OCI-LY1 (cell line): ENCODE measurements around the gene FGFR2.

Source experiments
- H2AFZ ChIP-seq: fragments of 200-600 bp; sonication (generic), shearing (Covaris generic); 2 replicates; pipeline ENCODE4 v1.6.0; 2014; ENCODE audit warnings: antibody characterized with exemption, mild to moderate bottlenecking, low read length
- H3F3A ChIP-seq: fragments of 200-600 bp; sonication (generic), shearing (Covaris generic); 2 replicates; pipeline ENCODE4 v1.6.0; 2014; ENCODE audit warnings: mild to moderate bottlenecking, antibody characterized with exemption, low read length, moderate library complexity; ENCODE audit not compliant: insufficient read depth
- H3K27ac ChIP-seq: fragments of 200-600 bp; sonication (generic); 2 replicates; pipeline ENCODE4 v1.5.1; 2014; ENCODE audit warnings: low read length, mixed run types, mild to moderate bottlenecking, low read depth; ENCODE audit not compliant: poor library complexity, severe bottlenecking
- H3K27me3 ChIP-seq: fragments of 200-600 bp; sonication (generic); 2 replicates; pipeline ENCODE4 v1.6.0; 2014; ENCODE audit warnings: antibody characterized with exemption, mild to moderate bottlenecking, low read length, moderate library complexity; ENCODE audit not compliant: insufficient read depth
- H3K36me3 ChIP-seq: fragments of 200-600 bp; sonication (generic); 2 replicates; pipeline ENCODE4 v1.6.1; 2014; ENCODE audit warnings: mild to moderate bottlenecking, antibody characterized with exemption, low read length, moderate library complexity, mixed read lengths; ENCODE audit not compliant: insufficient read depth
- H3K4me1 ChIP-seq: fragments of 200-600 bp; sonication (generic); 2 replicates; pipeline ENCODE4 v1.5.1; 2014; ENCODE audit warnings: mild to moderate bottlenecking, low read length, moderate library complexity; ENCODE audit not compliant: insufficient read depth, severe bottlenecking
- H3K4me2 ChIP-seq: fragments of 200-600 bp; sonication (generic), shearing (Covaris generic); 2 replicates; pipeline ENCODE4 v1.6.1; 2014; ENCODE audit warnings: low read length
- H3K4me3 ChIP-seq: fragments of 200-600 bp; sonication (generic); 2 replicates; pipeline ENCODE4 v1.5.1; 2014; ENCODE audit warnings: low read length, low read depth, mild to moderate bottlenecking, mixed read lengths; ENCODE audit not compliant: poor library complexity, severe bottlenecking
- H3K79me2 ChIP-seq: fragments of 200-600 bp; shearing (Covaris generic); 2 replicates; pipeline ENCODE4 v1.6.1; 2016; ENCODE audit warnings: mixed run types, low read length, mixed read lengths; ENCODE audit not compliant: insufficient read depth
- H3K9ac ChIP-seq: fragments of 200-600 bp; sonication (generic), shearing (Covaris generic); 2 replicates; pipeline ENCODE4 v1.6.1; 2014; ENCODE audit warnings: mild to moderate bottlenecking, low read length, mixed read lengths
- H3K9me2 ChIP-seq: fragments of 200-600 bp; sonication (generic), shearing (Covaris generic); 2 replicates; pipeline ENCODE4 v1.6.1; 2014; ENCODE audit warnings: low read depth, mild to moderate bottlenecking, low read length, mixed read lengths
- H3K9me3 ChIP-seq: fragments of 200-600 bp; shearing (Covaris generic); 2 replicates; pipeline ENCODE4 v1.6.1; 2014; ENCODE audit warnings: low read length, mixed read lengths
- H4K20me1 ChIP-seq: fragments of 200-600 bp; sonication (generic), shearing (Covaris generic); 2 replicates; pipeline ENCODE4 v1.6.0; 2016; ENCODE audit warnings: mild to moderate bottlenecking, low read length; ENCODE audit not compliant: insufficient read depth
- EZH2 ChIP-seq: fragments of 200-600 bp; sonication (generic), shearing (Covaris generic); IDR thresholded peaks from 2 replicates; pipeline ENCODE4 v1.8.0; 2017; ENCODE audit warnings: borderline replicate concordance, mixed run types, mild to moderate bottlenecking, antibody characterized with exemption, low read length, moderate library complexity, mixed read lengths
- TF ChIP-seq, protein P1 (sequence below): fragments of 200-600 bp; sonication (generic), shearing (Covaris generic); IDR thresholded peaks from 2 replicates; pipeline ENCODE4 v1.5.1; 2017; ENCODE audit warnings: mild to moderate bottlenecking, antibody characterized with exemption, low read length, moderate library complexity, mixed read lengths

The FGFR2 gene

DNA sequence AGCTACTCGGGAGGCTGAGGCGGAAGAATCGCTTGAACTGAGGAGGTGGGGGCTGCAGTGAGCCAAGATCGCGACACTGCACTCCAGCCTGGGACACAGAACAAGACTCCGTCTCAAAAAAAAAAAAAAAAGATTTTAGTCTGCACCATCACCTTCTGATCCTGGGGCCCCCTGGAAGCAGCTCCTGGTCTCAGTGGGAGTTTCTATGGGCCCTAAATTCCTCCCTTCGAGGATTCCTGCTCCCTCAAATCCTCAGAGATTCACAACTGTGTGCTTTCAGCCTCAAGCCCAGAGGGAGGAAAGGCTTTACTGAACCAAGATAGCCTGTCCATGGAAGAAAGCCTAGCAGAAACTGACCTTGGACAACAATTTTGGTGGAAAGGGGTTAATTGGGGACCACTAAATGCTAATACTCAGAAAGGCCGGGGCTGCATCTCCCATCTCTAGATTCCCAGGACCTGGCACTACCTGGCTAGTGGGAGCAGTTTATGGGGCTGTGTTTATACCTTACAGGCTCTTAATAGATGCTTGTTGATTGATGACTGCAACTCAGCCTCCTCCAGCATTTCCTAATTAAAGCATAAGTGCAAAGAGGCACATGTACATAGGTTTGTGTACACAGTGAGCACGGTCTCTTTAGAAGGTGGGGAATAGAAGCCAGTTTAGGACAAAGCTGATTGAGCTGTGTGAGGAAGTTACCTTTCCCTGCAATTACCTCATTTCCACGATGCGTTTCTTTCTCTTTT is 9.2 kb upstream of the FGFR2 start:
- Histone ChIP-seq H2AFZ (no peak overlapping the region), H3K4me2 (no peak overlapping the region), H4K20me1 (no peaks in the 10 kb centered on the region), H3K36me3 (no peaks in the 10 kb centered on the region), H3K79me2 (no peaks in the 10 kb centered on the region), H3K27me3 (no peaks in the 10 kb centered on the region), H3K9ac (no peak overlapping the region), H3K9me3 (no peaks in the 10 kb centered on the region), H3K27ac (no peak overlapping the region), H3F3A (no peaks in the 10 kb centered on the region), H3K4me1 (no peaks in the 10 kb centered on the region), H3K9me2 (no peaks in the 10 kb centered on the region), H3K4me3 (no peak overlapping the region)
- TF ChIP-seq EZH2 = no peak
- TF ChIP-seq, protein P1, sequence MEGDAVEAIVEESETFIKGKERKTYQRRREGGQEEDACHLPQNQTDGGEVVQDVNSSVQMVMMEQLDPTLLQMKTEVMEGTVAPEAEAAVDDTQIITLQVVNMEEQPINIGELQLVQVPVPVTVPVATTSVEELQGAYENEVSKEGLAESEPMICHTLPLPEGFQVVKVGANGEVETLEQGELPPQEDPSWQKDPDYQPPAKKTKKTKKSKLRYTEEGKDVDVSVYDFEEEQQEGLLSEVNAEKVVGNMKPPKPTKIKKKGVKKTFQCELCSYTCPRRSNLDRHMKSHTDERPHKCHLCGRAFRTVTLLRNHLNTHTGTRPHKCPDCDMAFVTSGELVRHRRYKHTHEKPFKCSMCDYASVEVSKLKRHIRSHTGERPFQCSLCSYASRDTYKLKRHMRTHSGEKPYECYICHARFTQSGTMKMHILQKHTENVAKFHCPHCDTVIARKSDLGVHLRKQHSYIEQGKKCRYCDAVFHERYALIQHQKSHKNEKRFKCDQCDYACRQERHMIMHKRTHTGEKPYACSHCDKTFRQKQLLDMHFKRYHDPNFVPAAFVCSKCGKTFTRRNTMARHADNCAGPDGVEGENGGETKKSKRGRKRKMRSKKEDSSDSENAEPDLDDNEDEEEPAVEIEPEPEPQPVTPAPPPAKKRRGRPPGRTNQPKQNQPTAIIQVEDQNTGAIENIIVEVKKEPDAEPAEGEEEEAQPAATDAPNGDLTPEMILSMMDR = no peak

DNA sequence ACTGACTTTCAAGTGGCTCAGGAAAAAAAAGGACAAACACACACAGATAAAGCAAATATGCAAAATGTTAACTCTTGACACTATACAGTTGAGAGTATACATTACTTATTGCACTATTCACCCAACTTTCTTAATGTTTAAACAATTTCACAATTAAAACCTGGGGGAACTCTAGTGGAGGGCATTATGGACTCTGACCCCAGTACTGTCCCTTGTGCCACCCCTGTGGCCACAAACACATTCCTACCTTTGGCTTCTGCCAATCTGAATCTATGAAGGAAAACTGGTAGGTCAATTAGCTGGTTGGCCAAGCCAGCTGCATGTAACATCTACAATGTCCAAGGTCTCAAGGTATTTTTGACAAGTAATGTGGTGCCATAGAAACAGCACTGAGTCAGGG is 7.5 kb upstream of the FGFR2 start:
- TF ChIP-seq, protein P1 = no peak
- no peak for TF ChIP-seq EZH2
- Histone ChIP-seq H3K27ac (no peak overlapping the region), H3F3A (no peaks in the 10 kb centered on the region), H3K36me3 (no peaks in the 10 kb centered on the region), H3K27me3 (no peaks in the 10 kb centered on the region), H4K20me1 (no peaks in the 10 kb centered on the region), H3K79me2 (no peaks in the 10 kb centered on the region), H3K9me3 (no peaks in the 10 kb centered on the region), H3K4me3 (no peak overlapping the region), H3K9ac (no peak overlapping the region), H3K4me1 (no peaks in the 10 kb centered on the region), H3K4me2 (no peak overlapping the region), H2AFZ (no peak overlapping the region), H3K9me2 (no peaks in the 10 kb centered on the region)

GRCh38 chr10:121601458-121601857 is 3.2 kb upstream of the FGFR2 start:
- Histone ChIP-seq H3K9me3 (no peaks in the 10 kb centered on the region), H3K4me2 (no peak overlapping the region), H3K79me2 (no peaks in the 10 kb centered on the region), H3K27ac (no peak overlapping the region), H3K9me2 (no peaks in the 10 kb centered on the region), H3K27me3 (no peaks in the 10 kb centered on the region), H3K4me3 (no peak overlapping the region), H3K9ac (no peak overlapping the region), H2AFZ (no peak overlapping the region), H4K20me1 (no peaks in the 10 kb centered on the region), H3K36me3 (no peaks in the 10 kb centered on the region), H3K4me1 (no peaks in the 10 kb centered on the region), H3F3A (no peaks in the 10 kb centered on the region)
- no peak for TF ChIP-seq EZH2
- TF ChIP-seq, protein P1 = no peak
